Upper lobe of left lung (tissue), 6 donors: Measurements from ENCODE around the gene APOC3. TPM values are rescaled to one million over a fixed set of nuclear protein-coding genes. Genes with fewer than 3 reads are reported as not detected.

Experiments used
- ATAC-seq, 2 donors: fragments of 200-7000 bp; cut with Tn5 transposase; one replicate each; pipeline ENCODE4 v1.9.1; 2022; ENCODE audit warnings: mild to moderate bottlenecking in 2 of 2, moderate library complexity in 2 of 2; ENCODE audit not compliant: low FRiP score in 2 of 2
- DNase-seq, 2 donors: peaks; one replicate each; pipeline ENCODE4 v3.0.0-alpha.2; 2019 to 2020
- H3K27ac ChIP-seq, 4 donors: fragments of 200-600 bp; sonication (generic); one replicate each; pipeline ENCODE4 v1.5.1; 2016 to 2019
- H3K27me3 ChIP-seq, 4 donors: fragments of 200-600 bp; sonication (generic); one replicate each; pipeline ENCODE4 v1.5.1; 2017 to 2019
- H3K36me3 ChIP-seq, 4 donors: fragments of 200-600 bp; sonication (generic); one replicate each; pipeline ENCODE4 v1.5.1; 2016 to 2019
- H3K4me1 ChIP-seq, 4 donors: fragments of 200-600 bp; sonication (generic); one replicate each; pipeline ENCODE4 v1.5.1; 2018 to 2019
- H3K4me3 ChIP-seq, 4 donors: fragments of 200-600 bp; sonication (generic); one replicate each; pipeline ENCODE4 v1.5.1; 2017 to 2019; ENCODE audit warnings: mild to moderate bottlenecking in 2 of 4, moderate library complexity in 1 of 4
- H3K9me3 ChIP-seq, 4 donors: fragments of 200-600 bp; sonication (generic); one replicate each; pipeline ENCODE4 v1.5.1; 2018 to 2019
- CTCF ChIP-seq, 6 experiments: fragments of 450-650 bp in 4 of 6; fragments of 200-600 bp in 2 of 6; sonication (generic) in 2 of 6; IDR thresholded peaks; one replicate each; pipeline ENCODE4 v1.5.1; 2016 to 2019; ENCODE audit warnings: antibody characterized with exemption in 6 of 6
- EP300 ChIP-seq, 4 donors: sonication (generic); formaldehyde crosslinking; IDR thresholded peaks; one replicate each; pipeline ENCODE4 v1.5.1; 2017; ENCODE audit warnings: antibody characterized with exemption in 4 of 4, control low read depth in 2 of 4
- POLR2A ChIP-seq, 4 donors: fragments of 450-650 bp; IDR thresholded peaks; one replicate each; pipeline ENCODE4 v1.5.1; 2016 to 2017; ENCODE audit warnings: antibody characterized with exemption in 4 of 4, mild to moderate bottlenecking in 2 of 4
- POLR2AphosphoS5 ChIP-seq, 2 donors: sonication (generic); formaldehyde crosslinking; IDR thresholded peaks; one replicate each; pipeline ENCODE4 v1.5.1; 2017; ENCODE audit warnings: antibody characterized with exemption in 2 of 2
- WGBS, 2 donors: methylation state at CpG; one replicate each; pipeline ENCODE4 v1.1.5; 2017 to 2018; 5-methylcytosine and 5-hydroxymethylcytosine counted together
- total RNA-seq, 6 donors: library from RNA; depleted of rRNA in 4 of 6; stranded (reverse); fragments of >200 nt in 4 of 6; gene quantifications; one replicate each; pipeline versions ENCODE4 v1.1.0 to v1.2.1, GENCODE V29; 2016 to 2021
- donor health status: DM: no; HTN: no; CAD: no; lungs with moderate emphysema.
- donor health status: DM: no; HTN: yes; CAD: no; lungs with severe emphysema.

Gene APOC3
- total RNA-seq, 6 donors from 2014 or later, result 3.7 to 4.4 TPM; not detected in 4

- Histone ChIP-seq H3K4me3 (no peak overlapping the region), H3K4me1 (peaks cover 0 to 7% (median 0%) of the 10 kb centered on the region in 4 donors), H3K27ac (peak overlapping the region in 3 of 4 donors; percentile 26 to 35 (median 27)), H3K36me3 (peaks cover 6 to 49% (median 34%) of the 10 kb centered on the region in 4 donors), H3K27me3 (no peaks in the 10 kb centered on the region), H3K9me3 (no peaks in the 10 kb centered on the region)
- WGBS, 2 donors, result 62 to 86% methylated on average over 4 of the region's 4 CpGs
- ATAC-seq (no peak), DNase-seq (peak in 1 of 2 donors; percentile 63)
- TF ChIP-seq POLR2AphosphoS5 (IDR thresholded peaks at IDR 0.05) (peak in 1 of 2 donors; percentile 6), EP300 (IDR thresholded peaks at IDR 0.05) (no peak), CTCF (IDR thresholded peaks at IDR 0.05) (no peak), POLR2A (IDR thresholded peaks at IDR 0.05) (no peak)
Observed at GRCh38 chr11:116842909-116843308, 13.2 kb downstream of the APOC3 start.

GRCh38 chr11:116843661-116844060 lies 14.0 kb downstream of the APOC3 start:
- Histone ChIP-seq H3K27me3 (no peaks in the 10 kb centered on the region), H3K36me3 (peaks cover 11 to 55% (median 41%) of the 10 kb centered on the region in 4 donors), H3K27ac (peak overlapping the region in 3 of 4 donors; percentile 26 to 35 (median 27)), H3K4me1 (peaks cover 0 to 6% (median 0%) of the 10 kb centered on the region in 4 donors), H3K9me3 (no peaks in the 10 kb centered on the region), H3K4me3 (no peak overlapping the region)
- DNase-seq, result no peak
- TF ChIP-seq POLR2A (IDR thresholded peaks at IDR 0.05), result no peak
- no peak for TF ChIP-seq EP300 (IDR thresholded peaks at IDR 0.05)
- no peak for TF ChIP-seq POLR2AphosphoS5 (IDR thresholded peaks at IDR 0.05)
- no peak for TF ChIP-seq CTCF (IDR thresholded peaks at IDR 0.05)
- no peak for ATAC-seq
- WGBS, 2 donors, result 92% methylated on average over 9 of the region's 9 CpGs

- no peak overlapping the region for H3K27ac ChIP-seq
Observed at GRCh38 chr11:116844722-116845121, 15.0 kb downstream of the APOC3 start.

GRCh38 chr11:116847612-116848011 lies 17.9 kb downstream of the APOC3 start:
- Histone ChIP-seq H3K27ac (no peak overlapping the region), H3K36me3 (peaks cover 18 to 65% (median 45%) of the 10 kb centered on the region in 4 donors), H3K27me3 (no peaks in the 10 kb centered on the region), H3K9me3 (no peaks in the 10 kb centered on the region), H3K4me1 (peaks cover 11 to 23% (median 13%) of the 10 kb centered on the region in 4 donors), H3K4me3 (no peak overlapping the region)
- ATAC-seq, result no peak
- WGBS, 2 donors, result 84 to 93% methylated on average over 2 to 4 of the region's 4 CpGs
- no peak for DNase-seq
- TF ChIP-seq POLR2A (IDR thresholded peaks at IDR 0.05) (no peak), EP300 (IDR thresholded peaks at IDR 0.05) (no peak), CTCF (IDR thresholded peaks at IDR 0.05) (no peak), POLR2AphosphoS5 (IDR thresholded peaks at IDR 0.05) (no peak)

More at GRCh38 chr11:116844722-116845121, 15.0 kb downstream of the APOC3 start:
- 93 to 96% methylated on average over 4 of the region's 4 CpGs for WGBS, 2 donors
- Histone ChIP-seq H3K36me3 (peaks cover 18 to 65% (median 45%) of the 10 kb centered on the region in 4 donors), H3K4me3 (no peak overlapping the region), H3K4me1 (peaks cover 0 to 6% (median 0%) of the 10 kb centered on the region in 4 donors), H3K27me3 (no peaks in the 10 kb centered on the region), H3K9me3 (no peaks in the 10 kb centered on the region)
- ATAC-seq (no peak), DNase-seq (no peak)
- TF ChIP-seq EP300 (IDR thresholded peaks at IDR 0.05), result no peak
- TF ChIP-seq POLR2AphosphoS5 (IDR thresholded peaks at IDR 0.05), result no peak
- no peak for TF ChIP-seq POLR2A (IDR thresholded peaks at IDR 0.05)
- no peak for TF ChIP-seq CTCF (IDR thresholded peaks at IDR 0.05)

- Histone ChIP-seq H3K4me3 (no peak overlapping the region), H3K36me3 (peaks cover 15 to 53% (median 39%) of the 10 kb centered on the region in 4 donors), H3K4me1 (peaks cover 13 to 31% (median 25%) of the 10 kb centered on the region in 4 donors), H3K9me3 (no peaks in the 10 kb centered on the region), H3K27me3 (no peaks in the 10 kb centered on the region), H3K27ac (no peak overlapping the region)
- TF ChIP-seq EP300 (IDR thresholded peaks at IDR 0.05), result no peak
- no peak for TF ChIP-seq POLR2AphosphoS5 (IDR thresholded peaks at IDR 0.05)
- TF ChIP-seq CTCF (IDR thresholded peaks at IDR 0.05), result no peak
- no peak for TF ChIP-seq POLR2A (IDR thresholded peaks at IDR 0.05)
- 94 to 100% methylated on average over 8 to 9 of the region's 12 CpGs for WGBS, 2 donors
- DNase-seq, result no peak
- no peak for ATAC-seq
Observed at GRCh38 chr11:116849060-116849459, 19.4 kb downstream of the APOC3 start.
